ENCODE results near the gene ARL16. TPM values are rescaled to one million over a fixed set of nuclear protein-coding genes. Genes with fewer than 3 reads are reported as not detected.

ARL16 gene
- total and polyA plus RNA-seq, 2 donors (not counting 3 experiments of a cell fraction or from before 2014, with no cell fraction given) = 41.4 to 71.7 TPM

GRCh38 chr17:81693509-81694210, 10.1 kb upstream of the ARL16 start:
- H3K9me3 ChIP-seq (replicated peaks; ENCODE audit: control insufficient read depth, insufficient read depth, low read length) = no peaks in the 10 kb centered on the region
- no peak overlapping the region for H3K27ac ChIP-seq (ENCODE audit: insufficient read depth, low read depth, low read length)
- no peak overlapping the region for H3K4me2 ChIP-seq (ENCODE audit: insufficient read depth, low read length)
- ChIA-PET CTCF (interaction anchor here (1.0 kb wide), 1 partner anchor 8 kb away, joined by 3 read pairs; no protein-coding TSS in a partner anchor), POLR2A (interaction anchor here (0.6 to 1.5 kb wide), 2 partner anchors 10 to 25 kb away, joined by 3 to 4 read pairs; partner anchors contain the start of genes ARL16 and HGS)
- dilution Hi-C loops (cut with MboI; ENCODE audit: extremely low pct_ligation_motif_present, low sequenced_read_pairs) (no loop called here), intact Hi-C loops (cut with micrococcal nuclease) (no loop called here)
- H3K4me1 ChIP-seq (ENCODE audit: control insufficient read depth, extremely low read depth, insufficient read depth, low read length) = no peaks in the 10 kb centered on the region
- H3K79me2 ChIP-seq (ENCODE audit: control insufficient read depth, insufficient read depth, low read length) = peaks cover 45% of the 10 kb centered on the region
- peaks cover 21 to 89% of the 10 kb centered on the region in 2 experiments for H3K36me3 ChIP-seq (ENCODE audit: control insufficient read depth in 2 of 2, extremely low read depth in 1 of 2, insufficient read depth in 2 of 2, low read length in 2 of 2)
- H3K9ac ChIP-seq (replicated peaks; ENCODE audit: extremely low read depth, insufficient read depth, low read length) = no peak overlapping the region
- H4K20me1 ChIP-seq (replicated peaks; ENCODE audit: control insufficient read depth, extremely low read depth, insufficient read depth, low read length) = no peaks in the 10 kb centered on the region
- no TSS peak for BruUV-seq (replicated peaks)
- no peak overlapping the region for H2AFZ ChIP-seq (ENCODE audit: low read depth, low read length)
- no peaks in the 10 kb centered on the region for H3K9me1 ChIP-seq (replicated peaks; ENCODE audit: control insufficient read depth, extremely low read depth, insufficient read depth, low read length)
- FAIRE-seq (no peak), DNase-seq (ENCODE audit: low read depth, low spot score) (no peak)
- H3K27me3 ChIP-seq (ENCODE audit: control insufficient read depth in 2 of 2, insufficient read depth in 2 of 2, low read length in 2 of 2) = no peaks in the 10 kb centered on the region
- TF ChIP-seq, protein P1, sequence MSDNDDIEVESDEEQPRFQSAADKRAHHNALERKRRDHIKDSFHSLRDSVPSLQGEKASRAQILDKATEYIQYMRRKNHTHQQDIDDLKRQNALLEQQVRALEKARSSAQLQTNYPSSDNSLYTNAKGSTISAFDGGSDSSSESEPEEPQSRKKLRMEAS (IDR thresholded peaks at IDR 0.05; ENCODE audit: insufficient read depth, insufficient read length) = no peak
- TF ChIP-seq EZH2 (IDR thresholded peaks at IDR 0.05; ENCODE audit: borderline replicate concordance, low read depth, low read length, severe bottlenecking) = no peak
- TF ChIP-seq MYC (IDR thresholded peaks at IDR 0.05; ENCODE audit: low read depth, low read length) = no peak
- no peak for TF ChIP-seq FOS (IDR thresholded peaks at IDR 0.05; ENCODE audit: borderline replicate concordance, insufficient read depth, low read length)
- TF ChIP-seq GATA2 (IDR thresholded peaks at IDR 0.05; ENCODE audit: insufficient read depth, insufficient read length, low read depth, low read length) = no peak
- no peak for TF ChIP-seq JUN (IDR thresholded peaks at IDR 0.05; ENCODE audit: borderline replicate concordance, insufficient read depth, insufficient read length, low read depth)
- TF ChIP-seq CTCF (IDR thresholded peaks at IDR 0.05; ENCODE audit: extremely low read depth in 1 of 2, insufficient read depth in 1 of 2, low read depth in 1 of 2, low read length in 2 of 2) = no peak
- no peak for TF ChIP-seq POLR2AphosphoS5 (IDR thresholded peaks at IDR 0.05; ENCODE audit: insufficient read depth, low read depth, low read length)
- no peak for TF ChIP-seq POLR2A (IDR thresholded peaks at IDR 0.05; ENCODE audit: low read depth, low read length)
- no peak overlapping the region for H3K4me3 ChIP-seq (replicated peaks in 1 of 3; ENCODE audit: insufficient read depth in 1 of 3, low read depth in 1 of 3, low read length in 3 of 3)

All from endothelial cell of umbilical vein (primary cell).